ENCODE measurements around the gene MATN1. TPM values are rescaled to one million over a fixed set of nuclear protein-coding genes. Genes with fewer than 3 reads are reported as not detected.
A peak's percentile ranks its signal among the peaks of the same experiment; 100 is the strongest.

The MATN1 gene
- polyA plus RNA-seq, 4 donors, result 0.03 to 0.32 TPM; not detected in 2

DNA sequence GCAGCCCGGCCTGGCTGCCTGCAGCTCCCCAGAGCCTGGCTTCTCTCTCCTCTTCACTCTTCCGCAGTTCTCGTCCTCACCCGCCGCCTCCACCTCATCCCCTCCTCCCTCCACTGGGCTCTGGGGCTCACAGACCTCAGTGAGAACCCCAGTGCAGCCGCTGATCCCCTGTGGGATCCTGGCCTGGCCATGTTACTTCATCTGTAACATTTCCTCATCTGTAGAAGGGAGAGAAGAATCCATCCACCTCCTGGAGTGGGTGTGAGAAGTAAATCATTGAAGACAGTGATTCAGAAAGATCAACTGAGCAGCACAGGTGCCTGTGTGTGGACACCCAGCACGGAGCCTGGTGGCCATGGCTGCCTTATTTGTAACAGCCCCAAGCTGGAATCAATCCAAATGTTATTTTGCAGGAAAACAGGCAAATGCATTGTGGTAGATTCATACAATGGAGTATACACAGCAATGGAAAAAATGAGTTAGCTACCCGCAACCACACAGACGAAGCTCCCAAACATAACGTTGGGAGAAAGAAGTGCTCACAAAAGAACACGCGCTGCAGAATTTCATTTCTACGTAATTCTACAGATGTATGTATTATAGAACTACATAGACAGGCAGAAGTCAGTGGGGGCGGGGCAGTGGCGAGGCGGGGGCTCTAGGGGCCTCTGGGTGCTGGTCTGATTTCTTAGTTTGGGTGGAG lies 25.5 kb upstream of the MATN1 start:
- Histone ChIP-seq H3K9me3 (ENCODE audit: control insufficient read depth in 2 of 2, insufficient read depth in 1 of 2, low read depth in 1 of 2, low read length in 1 of 2) (no peaks in the 10 kb centered on the region), H3K27me3 (ENCODE audit: control insufficient read depth in 3 of 3, insufficient read depth in 3 of 3, low read length in 3 of 3) (no peaks in the 10 kb centered on the region), H3K27ac (ENCODE audit: low read depth in 1 of 3, low read length in 2 of 3) (peak overlapping the region in 1 of 3 donors; percentile 52), H3K4me3 (ENCODE audit: low read depth in 1 of 3, low read length in 3 of 3) (no peak overlapping the region), H3K36me3 (ENCODE audit: control insufficient read depth in 3 of 3, insufficient read depth in 2 of 3, low read depth in 1 of 3, low read length in 3 of 3) (peaks cover 0 to 4% (median 0%) of the 10 kb centered on the region in 3 donors), H3K4me1 (ENCODE audit: control insufficient read depth in 3 of 3, insufficient read depth in 2 of 3, low read depth in 1 of 3, low read length in 2 of 3) (peaks cover 0 to 57% (median 5%) of the 10 kb centered on the region in 3 donors)
- FAIRE-seq (no peak), DNase-seq (no peak)
- 60 to 78% (median 62%) methylated on average over 16 of the region's 16 CpGs for WGBS, 3 donors

DNA sequence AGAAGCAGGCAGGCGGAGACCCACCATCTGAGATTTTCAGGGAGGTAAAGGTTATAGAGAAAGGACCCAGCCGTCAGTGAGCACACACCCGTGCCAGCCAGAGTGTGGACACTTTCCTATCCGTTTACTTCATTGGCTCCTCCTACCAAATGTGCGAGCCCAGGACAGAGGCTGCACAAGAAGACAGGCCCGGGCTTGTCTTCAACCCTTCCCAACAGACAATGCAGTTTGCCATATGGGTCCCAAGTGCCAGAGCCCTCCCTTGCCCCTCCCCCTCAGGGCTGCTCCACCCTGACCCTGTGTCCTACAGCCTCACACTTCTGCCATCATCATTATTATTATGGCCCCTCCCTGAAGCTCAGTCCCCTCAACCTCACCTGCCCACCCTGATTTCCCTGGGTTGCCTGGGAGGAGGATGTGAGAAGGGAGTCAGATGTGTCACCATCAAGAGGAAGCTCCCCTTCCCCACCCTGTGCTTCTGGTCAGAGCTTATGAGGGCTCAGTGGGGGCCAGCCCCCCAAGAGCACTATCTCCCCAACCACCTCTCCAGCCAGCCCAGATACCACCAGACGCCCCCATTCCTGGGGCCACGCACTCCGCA lies 24.8 kb upstream of the MATN1 start:
- no peaks in the 10 kb centered on the region for H3K9me3 ChIP-seq (ENCODE audit: control insufficient read depth in 2 of 2, insufficient read depth in 1 of 2, low read depth in 1 of 2, low read length in 1 of 2)
- H3K36me3 ChIP-seq (ENCODE audit: control insufficient read depth in 3 of 3, insufficient read depth in 2 of 3, low read depth in 1 of 3, low read length in 3 of 3), result peaks cover 0 to 4% (median 0%) of the 10 kb centered on the region in 3 donors
- FAIRE-seq, result no peak
- peaks cover 0 to 61% (median 5%) of the 10 kb centered on the region in 3 donors for H3K4me1 ChIP-seq (ENCODE audit: control insufficient read depth in 3 of 3, insufficient read depth in 2 of 3, low read depth in 1 of 3, low read length in 2 of 3)
- 51 to 55% (median 52%) methylated on average over 8 to 9 of the region's 9 CpGs for WGBS, 3 donors
- H3K27me3 ChIP-seq (ENCODE audit: control insufficient read depth in 3 of 3, insufficient read depth in 3 of 3, low read length in 3 of 3), result no peaks in the 10 kb centered on the region
- peak overlapping the region in 2 of 3 donors; percentile 37 to 69 for H3K27ac ChIP-seq (ENCODE audit: low read depth in 1 of 3, low read length in 2 of 3)
- no peak for DNase-seq
- no peak overlapping the region for H3K4me3 ChIP-seq (ENCODE audit: low read depth in 1 of 3, low read length in 3 of 3)

DNA sequence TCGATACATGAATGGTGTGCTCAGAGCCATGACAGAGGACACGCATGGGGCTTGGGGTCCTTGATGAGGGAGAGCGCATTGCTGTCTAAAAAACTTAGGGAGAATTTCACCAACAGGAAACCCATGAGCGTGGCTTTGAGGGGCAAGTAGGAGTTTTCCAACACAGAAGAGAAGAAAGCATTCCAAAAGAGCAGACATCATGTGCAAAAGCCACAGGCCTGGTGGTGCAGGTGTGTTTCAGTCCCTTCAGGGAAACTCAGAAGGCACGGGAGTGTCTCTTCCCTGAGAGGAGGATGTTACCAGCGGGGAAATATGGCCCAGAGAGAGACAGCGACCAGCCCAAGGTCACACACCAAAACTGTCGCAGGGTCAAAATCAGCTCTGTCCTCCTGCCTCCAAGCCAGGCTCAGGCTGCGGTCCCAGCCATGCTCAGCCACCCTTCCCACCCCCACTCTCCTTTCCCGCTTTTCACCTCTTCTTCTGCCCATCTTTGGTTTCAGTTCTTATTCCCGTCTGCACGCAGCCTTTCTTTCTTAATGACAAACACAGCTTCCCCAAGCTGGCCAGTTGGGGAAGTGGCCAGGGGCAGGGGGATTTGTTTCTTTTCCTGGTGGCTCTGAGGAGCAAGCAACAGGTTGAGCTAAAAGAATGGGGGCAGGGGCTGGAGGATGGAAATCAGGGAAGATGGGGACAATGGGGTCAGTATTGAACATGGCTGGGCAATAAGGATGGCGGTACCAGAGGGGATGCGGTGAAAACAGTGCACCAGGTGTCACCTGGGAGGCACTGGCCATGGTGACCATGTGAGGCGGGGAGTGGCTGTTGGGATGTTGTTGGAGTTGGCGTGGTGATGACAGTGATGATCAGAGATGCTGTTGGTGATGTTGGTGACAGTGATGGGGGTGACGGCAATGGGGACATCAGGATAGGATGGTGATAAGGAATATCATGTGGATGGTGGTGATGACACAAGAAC lies 23.9 kb upstream of the MATN1 start:
- 81 to 88% (median 85%) methylated on average over 17 of the region's 17 CpGs for WGBS, 3 donors
- Histone ChIP-seq H3K9me3 (ENCODE audit: control insufficient read depth in 2 of 2, insufficient read depth in 1 of 2, low read depth in 1 of 2, low read length in 1 of 2) (no peaks in the 10 kb centered on the region), H3K36me3 (ENCODE audit: control insufficient read depth in 3 of 3, insufficient read depth in 2 of 3, low read depth in 1 of 3, low read length in 3 of 3) (peaks cover 0 to 4% (median 0%) of the 10 kb centered on the region in 3 donors), H3K27me3 (ENCODE audit: control insufficient read depth in 3 of 3, insufficient read depth in 3 of 3, low read length in 3 of 3) (no peaks in the 10 kb centered on the region), H3K27ac (ENCODE audit: low read depth in 1 of 3, low read length in 2 of 3) (peak overlapping the region in 2 of 3 donors; percentile 37 to 69), H3K4me3 (ENCODE audit: low read depth in 1 of 3, low read length in 3 of 3) (no peak overlapping the region), H3K4me1 (ENCODE audit: control insufficient read depth in 3 of 3, insufficient read depth in 2 of 3, low read depth in 1 of 3, low read length in 2 of 3) (peaks cover 0 to 57% (median 5%) of the 10 kb centered on the region in 3 donors)
- DNase-seq (no peak), FAIRE-seq (no peak)

DNA sequence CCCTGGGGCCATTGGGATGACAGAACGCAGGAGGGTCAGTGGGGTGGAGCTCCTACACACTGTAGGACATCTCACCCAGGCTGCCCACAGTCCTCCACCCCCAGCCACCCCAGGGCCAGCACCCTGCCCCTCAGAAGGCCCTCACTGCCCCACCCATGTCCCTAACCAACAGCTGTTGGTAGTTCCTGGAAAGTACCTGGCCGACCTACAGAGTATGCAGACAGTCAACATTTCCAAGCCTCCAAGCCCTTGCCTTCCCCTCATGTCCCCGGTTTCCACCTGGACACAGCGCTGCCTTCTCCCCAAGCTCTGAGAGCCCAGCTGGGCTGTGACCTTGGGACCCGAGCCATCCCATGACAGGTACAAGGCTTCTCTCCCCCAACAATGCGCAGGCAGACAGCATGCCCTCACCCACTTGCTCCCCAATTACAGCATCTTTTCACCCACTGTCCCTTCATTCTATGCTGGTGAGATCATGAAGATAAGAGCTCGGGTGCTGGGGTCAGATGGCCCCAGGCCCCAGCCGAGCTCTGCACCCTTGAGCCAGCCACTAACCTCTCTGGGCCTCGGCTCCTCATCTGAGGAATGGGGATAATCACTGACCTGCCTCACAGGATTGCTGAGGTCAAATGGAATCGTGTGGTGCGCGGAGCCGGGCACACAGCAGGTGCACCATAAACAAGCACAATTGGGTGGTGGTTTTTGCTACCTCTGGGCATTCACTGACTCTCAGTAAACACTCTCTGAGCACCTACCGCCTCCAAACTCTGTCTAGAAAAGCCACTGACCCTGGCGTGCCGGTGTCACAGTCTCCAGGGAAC lies 23.0 kb upstream of the MATN1 start:
- WGBS, 3 donors, result 53 to 72% (median 54%) methylated on average over 16 of the region's 16 CpGs
- no peak overlapping the region for H3K4me3 ChIP-seq (ENCODE audit: low read depth in 1 of 3, low read length in 3 of 3)
- H3K9me3 ChIP-seq (ENCODE audit: control insufficient read depth in 2 of 2, insufficient read depth in 1 of 2, low read depth in 1 of 2, low read length in 1 of 2), result no peaks in the 10 kb centered on the region
- H3K27ac ChIP-seq (ENCODE audit: low read depth in 1 of 3, low read length in 2 of 3), result peak overlapping the region; percentile 27 to 73 (median 69)
- DNase-seq, result peak; percentile 22 to 63
- peaks cover 0 to 4% (median 0%) of the 10 kb centered on the region in 3 donors for H3K36me3 ChIP-seq (ENCODE audit: control insufficient read depth in 3 of 3, insufficient read depth in 2 of 3, low read depth in 1 of 3, low read length in 3 of 3)
- peaks cover 0 to 53% (median 5%) of the 10 kb centered on the region in 3 donors for H3K4me1 ChIP-seq (ENCODE audit: control insufficient read depth in 3 of 3, insufficient read depth in 2 of 3, low read depth in 1 of 3, low read length in 2 of 3)
- no peak for FAIRE-seq
- no peaks in the 10 kb centered on the region for H3K27me3 ChIP-seq (ENCODE audit: control insufficient read depth in 3 of 3, insufficient read depth in 3 of 3, low read length in 3 of 3)

DNA sequence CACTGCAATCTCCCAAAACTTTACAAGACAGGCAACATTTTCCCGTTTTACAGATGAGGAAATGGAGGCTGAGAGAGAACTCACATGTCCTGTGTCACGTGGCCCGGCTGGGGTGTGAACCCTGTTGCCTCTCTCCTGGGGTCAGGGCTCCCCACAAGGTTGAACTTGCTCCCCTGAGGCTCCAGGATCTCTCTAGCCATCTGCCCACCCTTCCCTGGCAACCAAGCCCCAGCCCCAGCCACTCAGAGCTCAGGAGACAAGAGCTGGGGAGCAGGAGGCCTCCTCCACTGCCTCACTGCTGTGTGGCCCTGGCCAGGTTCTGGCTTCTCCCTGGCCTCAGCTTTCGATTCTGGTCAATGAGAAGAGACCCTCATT lies 22.4 kb upstream of the MATN1 start:
- Histone ChIP-seq H3K27ac (ENCODE audit: low read depth in 1 of 3, low read length in 2 of 3) (peak overlapping the region; percentile 27 to 73 (median 69)), H3K4me3 (ENCODE audit: low read depth in 1 of 3, low read length in 3 of 3) (no peak overlapping the region), H3K4me1 (ENCODE audit: control insufficient read depth in 3 of 3, insufficient read depth in 2 of 3, low read depth in 1 of 3, low read length in 2 of 3) (peaks cover 0 to 54% (median 5%) of the 10 kb centered on the region in 3 donors), H3K36me3 (ENCODE audit: control insufficient read depth in 3 of 3, insufficient read depth in 2 of 3, low read depth in 1 of 3, low read length in 3 of 3) (peaks cover 0 to 4% (median 2%) of the 10 kb centered on the region in 3 donors), H3K9me3 (ENCODE audit: control insufficient read depth in 2 of 2, insufficient read depth in 1 of 2, low read depth in 1 of 2, low read length in 1 of 2) (no peaks in the 10 kb centered on the region), H3K27me3 (ENCODE audit: control insufficient read depth in 3 of 3, insufficient read depth in 3 of 3, low read length in 3 of 3) (no peaks in the 10 kb centered on the region)
- no peak for FAIRE-seq
- 40 to 53% (median 48%) methylated on average over 4 of the region's 4 CpGs for WGBS, 3 donors
- no peak for DNase-seq

DNA sequence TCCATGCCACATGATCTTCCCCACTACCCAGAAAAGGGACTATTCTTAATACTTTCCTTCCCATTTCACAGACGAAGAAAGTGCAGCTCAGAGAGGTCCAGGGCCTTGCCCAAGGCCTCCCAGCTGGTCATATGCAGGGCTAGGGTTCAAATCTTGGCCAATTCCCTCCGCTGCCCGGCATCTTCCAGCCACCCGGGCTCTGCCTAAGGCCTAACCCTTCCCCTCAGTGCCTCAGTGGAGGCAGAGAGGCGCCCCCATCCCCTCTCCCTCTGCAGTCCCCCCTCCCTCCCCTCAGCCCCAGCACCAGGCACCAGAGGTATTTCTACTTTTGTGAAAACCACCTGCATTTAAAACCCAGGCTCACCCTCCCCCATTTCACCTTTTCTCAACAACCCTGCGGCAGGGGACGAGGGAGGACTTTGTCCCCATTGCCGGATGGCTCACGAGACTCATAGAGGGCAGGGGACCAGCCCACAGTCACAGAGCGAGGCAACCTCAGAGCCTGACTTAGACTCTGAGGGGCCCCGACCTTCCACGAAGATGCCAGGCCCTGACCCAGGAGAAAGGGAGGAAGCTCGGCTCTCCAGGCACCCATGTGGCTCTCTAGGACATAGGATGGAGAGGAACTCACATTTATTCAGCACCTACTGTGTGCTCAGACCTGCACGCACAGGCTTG lies 21.9 kb upstream of the MATN1 start:
- 37 to 60% (median 43%) methylated on average over 14 of the region's 14 CpGs for WGBS, 3 donors
- peaks cover 0 to 4% (median 2%) of the 10 kb centered on the region in 3 donors for H3K36me3 ChIP-seq (ENCODE audit: control insufficient read depth in 3 of 3, insufficient read depth in 2 of 3, low read depth in 1 of 3, low read length in 3 of 3)
- H3K9me3 ChIP-seq (ENCODE audit: control insufficient read depth in 2 of 2, insufficient read depth in 1 of 2, low read depth in 1 of 2, low read length in 1 of 2), result no peaks in the 10 kb centered on the region
- DNase-seq (peak; percentile 47 to 90), FAIRE-seq (no peak)
- peaks cover 0 to 57% (median 5%) of the 10 kb centered on the region in 3 donors for H3K4me1 ChIP-seq (ENCODE audit: control insufficient read depth in 3 of 3, insufficient read depth in 2 of 3, low read depth in 1 of 3, low read length in 2 of 3)
- no peak overlapping the region for H3K4me3 ChIP-seq (ENCODE audit: low read depth in 1 of 3, low read length in 3 of 3)
- H3K27me3 ChIP-seq (ENCODE audit: control insufficient read depth in 3 of 3, insufficient read depth in 3 of 3, low read length in 3 of 3), result no peaks in the 10 kb centered on the region
- peak overlapping the region; percentile 22 to 73 (median 69) for H3K27ac ChIP-seq (ENCODE audit: low read depth in 1 of 3, low read length in 2 of 3)

DNA sequence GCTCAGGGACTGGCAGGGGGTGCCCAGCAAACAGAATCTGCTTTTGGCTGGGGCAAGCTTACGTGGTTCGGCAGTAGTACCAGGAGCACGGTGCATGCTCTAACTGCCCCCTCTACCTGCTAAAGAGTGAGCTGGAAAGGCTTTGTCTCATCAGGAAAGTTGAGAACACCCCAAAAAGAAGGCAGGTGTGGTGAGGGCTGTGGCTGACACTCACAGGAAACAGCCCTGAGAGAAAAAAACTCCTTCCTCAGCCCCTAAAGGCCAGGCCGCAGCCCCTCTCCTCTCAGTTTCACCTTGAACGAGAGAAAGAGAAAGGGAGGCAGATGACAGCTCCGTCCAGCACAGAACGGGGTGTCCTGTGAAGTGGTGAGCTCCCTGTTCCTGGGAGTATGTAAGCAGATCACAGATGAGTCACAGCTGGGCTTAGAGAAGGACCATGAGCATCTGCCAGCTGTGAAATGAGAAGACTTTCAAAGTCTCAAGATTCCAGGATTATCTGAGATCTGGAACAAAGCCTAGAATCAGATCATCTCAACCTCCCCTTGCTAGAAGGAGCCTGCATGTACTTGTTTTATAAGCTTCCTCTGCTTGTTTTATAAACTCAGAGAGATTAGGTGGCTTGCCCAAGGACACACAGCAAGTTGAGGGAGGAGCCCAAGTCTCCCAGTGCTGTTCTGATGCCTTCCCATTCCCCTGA lies 20.8 kb upstream of the MATN1 start:
- 60 to 70% (median 61%) methylated on average over 7 of the region's 7 CpGs for WGBS, 3 donors
- DNase-seq (peak in 1 of 2 donors; percentile 38), FAIRE-seq (no peak)
- H3K4me1 ChIP-seq (ENCODE audit: control insufficient read depth in 3 of 3, insufficient read depth in 2 of 3, low read depth in 1 of 3, low read length in 2 of 3), result peaks cover 0 to 67% (median 8%) of the 10 kb centered on the region in 3 donors
- H3K36me3 ChIP-seq (ENCODE audit: control insufficient read depth in 3 of 3, insufficient read depth in 2 of 3, low read depth in 1 of 3, low read length in 3 of 3), result peaks cover 0 to 4% (median 2%) of the 10 kb centered on the region in 3 donors
- no peaks in the 10 kb centered on the region for H3K9me3 ChIP-seq (ENCODE audit: control insufficient read depth in 2 of 2, insufficient read depth in 1 of 2, low read depth in 1 of 2, low read length in 1 of 2)
- peak overlapping the region in 2 of 3 donors; percentile 38 to 65 for H3K27ac ChIP-seq (ENCODE audit: low read depth in 1 of 3, low read length in 2 of 3)
- no peaks in the 10 kb centered on the region for H3K27me3 ChIP-seq (ENCODE audit: control insufficient read depth in 3 of 3, insufficient read depth in 3 of 3, low read length in 3 of 3)
- H3K4me3 ChIP-seq (ENCODE audit: low read depth in 1 of 3, low read length in 3 of 3), result no peak overlapping the region

All from small intestine (tissue), 7 donors.